Ecto neural progenitor cell (in vitro differentiated cells): ENCODE measurements around the gene PON2.

ENCODE experiments used
- DNase-seq: peaks from one replicate; pipeline ENCODE4 v3.0.0-alpha.2; 2018; ENCODE audit warnings: low spot score

PON2 gene

DNA sequence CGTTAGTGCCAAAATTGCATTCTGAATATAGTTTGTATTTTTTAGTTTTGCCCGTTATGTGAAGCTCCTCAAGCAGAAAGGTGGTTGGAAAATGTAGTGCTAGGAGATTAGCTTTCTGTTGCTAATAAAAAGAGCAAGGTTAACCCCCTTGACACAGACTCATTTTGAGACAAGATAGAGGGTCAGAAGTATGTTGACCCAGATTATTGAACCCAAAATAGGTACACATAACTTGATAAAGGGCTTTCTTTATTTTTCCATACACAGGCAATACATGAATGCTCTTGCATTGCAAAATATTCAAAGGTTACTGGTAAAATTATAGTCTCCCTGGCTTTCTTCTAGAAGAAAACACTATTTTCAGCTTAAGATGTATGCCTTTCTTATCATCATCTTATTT lies 10.0 kb upstream of the PON2 start:
- DNase-seq = no peak

DNA sequence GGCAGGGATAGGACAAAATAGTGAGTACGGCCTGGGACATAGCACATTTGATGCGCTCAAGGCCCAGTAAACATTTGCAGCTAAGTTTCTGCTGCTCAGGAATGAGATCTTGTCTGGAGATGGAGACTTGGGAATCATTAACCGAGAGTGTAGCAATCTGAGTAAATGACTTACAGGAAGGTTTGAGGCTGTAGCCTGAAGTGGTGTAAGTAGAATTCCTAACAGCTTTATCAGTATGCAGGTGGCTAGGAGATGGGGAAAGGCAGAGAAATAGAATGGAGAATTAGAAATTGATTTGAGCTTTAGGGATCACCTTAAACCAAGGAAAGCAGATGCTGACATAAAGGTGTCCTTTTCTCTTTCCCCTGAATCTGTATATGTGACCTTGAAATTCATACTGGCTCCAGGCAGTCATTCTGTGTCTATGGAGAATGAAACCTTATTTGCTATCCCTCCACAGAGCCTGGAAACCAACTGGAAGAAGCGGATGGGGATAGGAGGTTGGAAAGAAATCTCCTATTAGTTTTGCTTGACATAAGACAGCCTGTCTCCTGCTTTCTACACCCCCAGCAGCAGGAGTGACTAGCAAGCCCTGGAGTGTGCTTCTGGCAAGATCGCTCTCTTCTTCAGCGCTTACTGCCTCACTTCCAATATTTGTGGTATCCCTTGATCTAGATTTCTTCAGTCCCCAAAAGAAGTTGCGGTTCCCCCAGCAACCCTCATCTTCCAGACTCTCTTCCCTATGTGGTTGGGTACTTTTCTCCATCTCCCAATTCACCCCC lies 6.4 kb upstream of the PON2 start:
- DNase-seq = no peak

DNA sequence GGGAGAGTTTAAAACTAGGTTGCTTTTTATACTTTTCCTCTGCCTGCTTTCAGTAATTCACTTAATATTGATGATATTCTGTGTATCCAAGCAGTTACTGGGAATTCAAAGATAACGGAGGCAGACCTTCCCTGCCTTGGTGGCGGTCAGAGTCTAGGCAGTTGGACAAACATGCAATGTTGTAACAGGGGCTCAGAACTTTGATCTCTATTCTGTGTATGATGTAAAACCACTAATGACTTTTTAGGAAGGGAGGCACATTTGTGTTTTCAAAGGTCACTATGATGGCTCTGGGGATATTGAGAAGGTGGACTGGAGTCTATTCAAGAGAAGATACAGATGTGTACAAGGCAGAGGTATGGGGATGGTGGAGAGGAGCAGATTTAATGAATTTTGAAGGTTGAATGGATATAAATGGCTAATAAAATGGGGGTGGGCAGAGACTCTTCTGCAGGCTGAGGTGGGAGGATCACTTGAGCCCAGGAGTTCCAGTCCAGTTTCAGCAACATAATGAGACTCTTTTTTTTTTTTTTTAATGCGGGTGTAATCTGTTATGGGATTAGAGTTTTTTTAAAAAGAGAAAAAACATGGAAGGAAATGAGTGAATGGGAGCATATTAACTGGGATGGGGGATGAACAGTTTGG lies 5.7 kb upstream of the PON2 start:
- no peak for DNase-seq

GRCh38 chr7:95436407-95436806 lies 1.6 kb upstream of the PON2 start:
- no peak for DNase-seq

DNA sequence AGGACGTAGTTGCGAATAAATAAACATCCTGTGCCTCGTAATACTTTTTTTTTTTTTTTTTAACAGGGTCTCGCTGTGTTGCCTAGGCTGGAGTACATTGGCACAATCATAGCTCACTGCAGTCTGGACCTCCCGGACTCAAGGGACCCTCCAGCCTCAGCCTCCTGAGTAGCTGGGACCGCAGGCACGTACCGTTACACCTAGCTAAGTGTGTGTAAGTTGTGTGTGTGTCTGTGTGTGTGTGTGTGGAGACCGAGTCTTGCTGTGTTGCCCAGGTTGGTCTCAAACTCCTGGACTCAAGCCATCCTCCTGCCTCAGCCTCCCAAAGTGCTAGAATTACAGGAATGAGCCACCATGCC lies 573 bp upstream of the PON2 start:
- no peak for DNase-seq

GRCh38 chr7:95433952-95434556 lies 774 bp downstream of the PON2 start:
- no peak for DNase-seq

DNA sequence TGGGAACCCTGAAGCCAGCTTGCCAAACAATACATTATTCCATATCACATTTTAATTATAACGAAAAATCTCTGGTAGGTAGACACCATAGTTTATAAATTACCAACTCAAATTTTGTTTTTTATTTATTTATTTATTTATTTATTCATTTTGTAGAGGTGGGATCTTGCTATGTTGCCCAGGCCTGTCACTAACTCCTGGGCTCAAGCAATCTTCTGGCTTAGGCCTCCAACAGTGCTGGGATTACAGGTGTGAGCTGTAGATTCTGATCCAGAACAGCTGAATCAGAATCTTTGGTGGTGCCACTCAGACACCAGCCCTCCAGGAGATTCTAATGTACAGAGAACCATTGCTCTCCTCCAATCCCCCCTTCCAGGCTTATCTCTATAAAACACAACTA lies 1.7 kb downstream of the PON2 start:
- DNase-seq = no peak

DNA sequence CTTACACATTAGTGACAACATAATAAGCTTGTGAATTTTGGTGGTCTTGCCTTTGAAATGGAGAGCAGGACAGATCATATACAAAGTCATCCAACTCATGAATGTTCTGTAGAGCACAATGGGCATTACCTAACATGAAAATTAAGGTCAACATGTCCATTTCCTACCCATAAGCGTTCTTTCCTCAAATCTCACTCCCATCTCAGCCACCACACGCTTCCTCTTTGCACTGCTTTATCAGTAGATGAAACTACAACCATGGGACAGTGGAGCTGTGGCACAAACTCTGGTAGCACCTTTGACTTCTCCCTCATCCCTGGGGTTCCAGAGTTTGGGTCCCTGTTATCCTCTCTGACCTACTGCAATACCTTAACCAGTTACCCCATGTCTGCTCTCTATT lies 2.2 kb downstream of the PON2 start:
- no peak for DNase-seq

DNA sequence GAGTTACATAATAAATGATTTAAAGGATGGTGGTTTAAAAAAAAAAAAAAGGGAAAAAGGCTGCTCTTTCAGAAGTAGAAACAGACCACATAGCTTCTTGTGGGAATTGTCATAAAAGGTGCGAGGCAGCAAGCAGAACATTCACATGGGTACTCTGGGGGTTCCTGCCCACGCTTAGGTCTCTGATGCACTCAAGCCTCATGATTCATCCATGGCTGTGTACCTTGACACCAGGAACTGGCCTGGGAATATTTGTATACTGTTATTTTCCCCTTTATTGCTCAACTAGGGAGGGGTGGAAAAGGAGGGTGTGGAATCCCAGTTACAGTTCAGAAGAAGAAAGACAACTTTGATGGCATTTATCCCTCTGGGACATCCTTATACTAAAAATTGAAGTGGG lies 4.0 kb downstream of the PON2 start:
- DNase-seq = no peak

- no peak for DNase-seq
These were observed 5.4 kb downstream of the PON2 start for GRCh38 chr7:95429241-95429990.

- no peak for DNase-seq
These were observed 6.8 kb downstream of the PON2 start for GRCh38 chr7:95427914-95428516.

- no peak for DNase-seq
These were observed 7.7 kb downstream of the PON2 start for GRCh38 chr7:95427166-95427565.

GRCh38 chr7:95425694-95426093 lies 9.1 kb downstream of the PON2 start:
- no peak for DNase-seq

DNA sequence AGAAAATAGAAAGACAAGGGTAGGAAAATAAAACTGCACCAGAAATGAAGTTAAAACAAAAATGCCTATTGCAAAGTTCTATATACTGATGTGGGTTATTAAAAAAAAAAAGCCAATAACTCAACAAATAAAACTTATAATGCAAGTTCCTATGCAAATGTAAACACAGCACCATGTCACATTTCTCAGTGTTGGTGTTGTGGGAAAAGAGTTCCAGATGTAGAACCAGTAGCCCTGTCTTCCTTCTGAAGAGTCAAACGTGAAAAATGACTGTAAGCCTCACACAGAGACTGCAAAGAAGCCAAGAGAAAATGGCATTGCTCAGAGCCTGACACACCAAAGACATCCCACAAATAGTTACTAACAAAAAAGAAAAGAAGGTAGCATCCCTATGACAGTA lies 10.1 kb downstream of the PON2 start:
- no peak for DNase-seq

GRCh38 chr7:95421847-95422444 lies 12.9 kb downstream of the PON2 start:
- DNase-seq = no peak

GRCh38 chr7:95421000-95421846 lies 13.6 kb downstream of the PON2 start:
- no peak for DNase-seq

- DNase-seq = no peak
These were observed 22.8 kb downstream of the PON2 start for GRCh38 chr7:95412075-95412474.

DNA sequence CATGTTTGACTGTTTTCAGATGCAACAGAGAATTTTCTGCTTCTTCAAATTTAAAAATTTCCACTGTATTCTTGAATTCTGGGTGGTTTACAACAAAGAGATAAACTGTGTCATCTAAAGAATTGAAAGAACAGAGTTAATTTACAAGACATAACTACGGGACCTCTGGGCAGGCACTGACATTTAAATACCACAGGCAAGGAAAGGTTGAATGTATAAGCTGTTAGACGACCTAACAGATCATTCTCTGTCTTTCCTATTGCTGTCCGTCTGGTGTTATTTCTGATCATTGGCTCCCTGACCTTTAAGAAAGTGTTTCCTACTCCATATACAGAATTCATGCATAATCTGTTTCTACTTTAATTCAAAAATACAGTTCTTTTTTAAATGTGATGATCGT lies 23.2 kb downstream of the PON2 start:
- DNase-seq = no peak

- DNase-seq = no peak
These were observed 23.8 kb downstream of the PON2 start for GRCh38 chr7:95411036-95411435.

GRCh38 chr7:95407751-95408150 lies 27.1 kb downstream of the PON2 start:
- DNase-seq = no peak

GRCh38 chr7:95405800-95406199 lies 29.0 kb downstream of the PON2 start:
- no peak for DNase-seq
